GM12872 (cell line): ENCODE results near the gene SLC1A5.

Experiments
- TF ChIP-seq, protein P1 (sequence below): IDR thresholded peaks from 3 replicates; pipeline ENCODE4 v1.5.1; 2011; ENCODE audit warnings: low read depth, mild to moderate bottlenecking, low read length, moderate library complexity; ENCODE audit not compliant: insufficient read depth

SLC1A5 gene

DNA sequence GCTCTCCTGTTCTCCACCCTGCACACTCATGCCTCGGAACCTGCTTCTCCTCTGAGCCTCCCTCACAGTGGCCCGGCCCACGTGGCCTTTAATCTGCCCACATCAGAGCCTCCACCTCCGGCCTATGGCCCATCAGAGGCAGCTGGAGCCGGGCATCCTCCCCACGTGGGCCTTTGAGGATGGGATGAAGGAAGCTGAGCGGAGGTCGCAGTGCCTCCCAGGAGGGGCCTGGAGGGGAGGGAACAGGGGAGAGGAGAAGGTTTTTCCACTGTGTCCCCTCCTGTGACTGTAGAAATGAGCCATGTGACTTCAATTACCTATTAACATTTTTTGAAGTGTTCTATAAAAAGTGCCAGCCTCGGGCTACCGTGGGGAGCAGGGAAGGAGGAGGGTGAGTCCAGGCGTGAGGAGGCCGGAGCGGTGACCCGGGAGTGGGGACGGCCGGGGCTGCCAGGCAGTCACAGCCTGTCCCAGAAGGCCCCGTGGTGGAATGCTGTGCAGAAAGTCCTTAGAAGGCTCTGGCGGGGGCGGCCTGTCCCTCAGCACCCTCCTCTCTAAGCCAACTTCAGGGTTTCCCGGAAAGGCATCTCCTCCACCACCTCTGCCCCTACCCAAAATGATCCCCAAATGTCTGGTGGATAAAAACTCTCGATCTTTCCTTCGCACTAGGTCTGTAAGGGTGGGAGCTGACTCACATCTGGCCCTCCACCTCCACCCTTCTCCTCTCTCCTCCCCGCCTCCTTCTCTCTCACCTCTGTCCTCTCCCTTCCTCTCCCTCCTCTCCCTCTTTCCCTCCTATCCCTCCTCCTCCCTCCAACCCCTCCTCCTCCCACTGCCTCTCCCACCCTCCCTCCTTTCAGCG is 24.8 kb upstream of the SLC1A5 start:
- TF ChIP-seq, protein P1, sequence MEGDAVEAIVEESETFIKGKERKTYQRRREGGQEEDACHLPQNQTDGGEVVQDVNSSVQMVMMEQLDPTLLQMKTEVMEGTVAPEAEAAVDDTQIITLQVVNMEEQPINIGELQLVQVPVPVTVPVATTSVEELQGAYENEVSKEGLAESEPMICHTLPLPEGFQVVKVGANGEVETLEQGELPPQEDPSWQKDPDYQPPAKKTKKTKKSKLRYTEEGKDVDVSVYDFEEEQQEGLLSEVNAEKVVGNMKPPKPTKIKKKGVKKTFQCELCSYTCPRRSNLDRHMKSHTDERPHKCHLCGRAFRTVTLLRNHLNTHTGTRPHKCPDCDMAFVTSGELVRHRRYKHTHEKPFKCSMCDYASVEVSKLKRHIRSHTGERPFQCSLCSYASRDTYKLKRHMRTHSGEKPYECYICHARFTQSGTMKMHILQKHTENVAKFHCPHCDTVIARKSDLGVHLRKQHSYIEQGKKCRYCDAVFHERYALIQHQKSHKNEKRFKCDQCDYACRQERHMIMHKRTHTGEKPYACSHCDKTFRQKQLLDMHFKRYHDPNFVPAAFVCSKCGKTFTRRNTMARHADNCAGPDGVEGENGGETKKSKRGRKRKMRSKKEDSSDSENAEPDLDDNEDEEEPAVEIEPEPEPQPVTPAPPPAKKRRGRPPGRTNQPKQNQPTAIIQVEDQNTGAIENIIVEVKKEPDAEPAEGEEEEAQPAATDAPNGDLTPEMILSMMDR, result no peak

DNA sequence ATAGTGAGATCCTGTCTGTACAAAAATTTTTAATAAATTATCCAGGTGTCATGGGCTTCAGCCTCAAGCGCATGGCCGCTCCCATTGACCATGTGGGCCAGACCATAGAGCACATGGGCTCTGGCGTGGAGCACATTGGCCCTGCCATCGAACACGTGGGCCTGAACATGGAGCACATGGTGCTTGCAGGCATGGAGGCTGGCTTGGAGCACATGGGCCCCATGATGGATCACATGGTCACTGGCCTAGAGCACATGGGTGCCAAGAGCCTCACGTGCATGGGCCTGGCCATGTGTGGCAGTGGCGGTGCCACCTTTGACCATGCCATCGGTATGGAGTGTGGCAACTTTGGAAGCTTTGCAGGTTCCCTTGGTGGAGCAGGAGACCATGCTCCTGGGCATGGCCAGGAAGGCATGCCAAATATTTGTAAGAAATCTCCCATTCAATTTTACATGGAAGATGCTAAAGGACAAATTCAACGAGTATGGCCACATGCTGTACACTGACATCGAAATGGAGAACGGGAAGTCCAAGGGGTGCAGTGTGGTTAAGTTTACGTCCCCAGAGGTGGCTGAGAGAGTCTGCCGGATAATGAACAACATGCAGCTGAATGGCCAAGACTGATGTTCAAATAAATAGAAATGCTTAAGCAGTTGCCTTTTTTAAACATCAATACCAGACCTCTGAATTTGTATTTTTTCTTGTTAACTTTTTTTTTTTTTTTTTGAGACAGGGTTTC is 21.3 kb upstream of the SLC1A5 start:
- TF ChIP-seq, protein P1, result no peak

DNA sequence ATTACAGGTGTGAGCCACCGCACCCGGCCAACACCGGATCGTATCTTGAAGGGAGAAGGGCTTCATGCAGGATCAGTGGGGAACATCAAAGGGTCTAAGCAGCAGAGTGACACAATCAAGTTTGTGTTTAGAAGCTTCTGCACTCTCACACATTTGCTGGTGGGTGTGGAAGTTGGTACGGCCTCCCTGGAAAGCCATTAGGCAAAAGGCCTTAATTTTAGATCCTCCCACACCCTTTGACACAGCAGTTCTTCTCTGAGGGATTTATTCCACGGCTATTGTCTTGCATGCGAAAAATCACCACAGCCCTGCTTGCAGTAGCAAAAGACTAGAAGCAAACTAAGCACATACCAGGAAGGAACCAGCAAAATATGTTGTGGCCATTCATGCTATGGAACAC is 18.3 kb upstream of the SLC1A5 start:
- TF ChIP-seq, protein P1, result no peak

DNA sequence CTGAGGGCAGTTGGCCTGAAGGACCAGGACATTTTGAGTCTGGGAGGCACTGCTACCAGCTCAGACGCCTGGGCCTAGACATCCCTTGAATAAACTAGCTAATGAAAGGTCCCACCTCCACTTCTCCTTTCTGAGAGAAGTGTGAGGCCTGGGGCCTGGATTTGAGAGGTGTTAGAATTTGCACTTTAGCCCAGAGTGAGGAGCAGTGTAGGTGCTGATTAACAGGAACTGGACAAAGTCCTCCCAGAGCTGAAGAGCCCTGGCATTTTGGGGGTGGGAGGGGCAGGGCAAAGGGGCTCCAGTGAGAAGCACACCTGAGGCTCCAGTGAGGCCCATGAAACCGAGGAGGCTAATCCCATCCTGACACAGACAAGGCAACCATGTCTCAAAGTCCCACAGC is 15.2 kb upstream of the SLC1A5 start:
- TF ChIP-seq, protein P1, result no peak

DNA sequence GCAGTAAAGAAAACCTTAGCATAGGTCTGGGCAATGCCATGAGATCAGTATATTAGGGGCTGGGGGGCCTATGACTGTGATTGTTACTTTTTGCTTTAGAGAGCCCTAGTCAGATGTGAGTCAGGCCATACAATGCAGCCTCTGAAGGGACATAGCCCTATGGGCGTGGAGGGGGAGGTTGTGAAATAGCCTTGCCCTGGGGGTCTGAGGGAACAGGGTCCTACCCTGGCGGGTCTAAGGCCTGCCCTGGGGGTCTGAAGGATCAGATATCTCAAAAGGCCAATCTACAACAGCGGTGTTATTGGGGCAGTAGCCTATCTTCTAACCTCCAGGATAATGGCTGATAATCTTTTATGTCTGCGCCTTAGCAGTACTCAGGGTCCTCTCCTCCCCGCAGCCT is 13.8 kb upstream of the SLC1A5 start:
- TF ChIP-seq, protein P1, result no peak

DNA sequence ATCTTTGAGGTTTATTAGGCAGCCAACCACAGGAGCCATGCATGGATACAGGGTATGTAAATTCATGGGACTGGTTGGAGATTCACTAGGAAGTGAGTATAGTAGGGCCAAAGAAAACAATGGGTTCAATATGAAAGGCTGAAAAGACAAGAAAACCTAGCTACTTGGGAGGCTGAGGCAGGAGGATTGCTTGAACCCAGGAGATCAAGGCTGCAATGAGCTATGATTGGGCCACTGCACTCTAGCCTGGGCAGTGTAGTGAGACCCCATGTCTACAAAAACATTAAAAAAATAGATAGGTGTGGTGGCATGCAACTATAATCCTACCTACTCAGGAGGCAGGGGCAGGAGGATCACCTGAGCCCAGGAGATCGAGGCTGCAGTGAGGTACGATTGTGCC is 10.3 kb upstream of the SLC1A5 start:
- TF ChIP-seq, protein P1, result no peak

DNA sequence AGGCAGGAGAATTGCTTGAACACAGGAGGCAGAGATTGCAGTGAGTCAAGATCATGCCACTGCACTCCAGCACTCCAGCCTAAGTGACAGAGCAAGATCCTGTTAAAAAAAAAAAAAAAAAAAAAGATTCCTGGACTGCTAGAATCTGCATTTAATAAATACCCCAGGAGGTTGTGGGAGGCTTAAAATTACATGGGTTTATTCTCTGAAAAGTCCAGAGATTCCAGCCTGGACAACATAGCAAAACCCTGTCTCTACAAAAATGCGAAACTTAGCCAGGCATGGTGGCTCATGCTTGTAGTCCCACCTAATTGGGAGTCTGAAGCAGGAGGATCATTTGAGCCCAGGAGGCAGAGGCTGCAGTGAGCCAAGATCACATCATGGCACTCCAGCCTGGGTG is 9.5 kb upstream of the SLC1A5 start:
- TF ChIP-seq, protein P1, result no peak
